ENCODE measurements around the gene RNF182.

Gene RNF182

DNA sequence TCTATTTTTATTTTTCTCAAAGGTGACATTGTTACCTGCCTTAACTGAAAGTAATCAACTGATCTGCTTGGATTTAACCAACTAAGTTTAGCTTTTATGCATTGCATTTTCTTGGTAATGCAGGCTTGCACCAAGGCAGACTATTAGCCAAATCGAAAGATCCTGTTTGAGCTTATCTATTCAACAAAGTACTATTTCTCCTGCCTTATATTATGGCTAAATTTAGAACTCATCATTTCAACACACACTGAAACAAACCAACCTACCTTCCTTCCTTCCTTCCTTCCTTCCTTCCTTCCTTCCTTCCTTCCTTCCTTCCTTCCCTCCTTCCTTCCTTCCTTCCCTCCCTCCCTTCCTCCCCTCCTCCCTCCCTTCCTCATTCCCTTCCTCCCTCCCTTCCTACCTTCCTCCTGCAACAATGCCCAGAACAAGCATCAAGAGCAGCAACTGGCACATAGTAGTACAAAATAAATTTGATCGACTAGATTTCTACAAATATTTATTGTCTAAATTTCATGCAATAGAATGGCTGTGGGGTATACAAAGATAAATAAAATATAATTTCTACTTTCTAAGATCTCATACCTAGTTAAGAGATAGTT, 17.0 kb upstream of the RNF182 start:
- in situ Hi-C loops (cut with HindIII; ENCODE audit: low pct_unique_long_range_greater_than_20kb, low sequenced_read_pairs) = no loop called here
- no peak for DNase-seq (ENCODE audit: low read depth in 1 of 2, low spot score in 1 of 2)
- TF ChIP-seq JUND (IDR thresholded peaks at IDR 0.05; ENCODE audit: low read depth) = no peak

DNA sequence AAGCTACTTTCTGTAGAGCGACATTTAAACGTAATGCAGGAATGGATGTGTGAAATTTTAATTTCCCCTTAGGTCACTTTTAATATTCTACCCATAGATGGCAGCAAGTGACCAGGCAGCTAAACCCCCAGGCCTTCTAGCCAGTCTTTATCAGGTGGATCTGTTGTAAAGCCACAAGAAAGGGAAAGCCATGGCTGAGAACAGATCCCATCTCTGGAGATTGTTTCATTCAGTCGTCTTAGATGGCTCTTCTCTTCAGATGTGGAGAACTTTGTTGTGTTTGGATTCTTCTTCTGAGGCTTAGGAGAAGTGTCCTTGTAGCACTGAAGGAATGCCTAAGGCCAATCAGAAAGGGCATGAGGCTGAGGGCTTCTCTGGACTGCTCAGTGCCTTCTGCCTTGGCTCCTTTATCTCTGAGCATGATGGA, 15.8 kb upstream of the RNF182 start:
- in situ Hi-C loops (cut with HindIII; ENCODE audit: low pct_unique_long_range_greater_than_20kb, low sequenced_read_pairs) = no loop called here
- TF ChIP-seq JUND (IDR thresholded peaks at IDR 0.05; ENCODE audit: low read depth) = no peak

DNA sequence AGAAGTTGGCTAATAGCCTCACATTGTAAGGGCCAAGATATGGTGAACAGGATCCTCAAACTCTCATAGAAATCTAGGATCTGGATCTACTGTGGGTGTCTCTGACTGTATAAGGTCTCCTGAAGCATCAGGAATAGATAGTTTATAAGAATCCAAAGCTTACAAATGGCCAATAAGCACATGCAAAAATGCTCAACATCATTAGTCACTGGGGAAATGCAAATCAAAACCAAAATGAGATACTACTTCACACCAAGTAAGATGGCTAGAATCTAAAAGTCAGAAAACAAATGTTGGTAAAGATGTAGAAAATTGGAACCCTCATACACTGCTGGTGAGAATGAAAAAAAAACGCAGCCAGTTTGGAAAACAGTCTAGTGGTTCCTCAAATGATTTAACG, 14.3 kb upstream of the RNF182 start:
- in situ Hi-C loops (cut with HindIII; ENCODE audit: low pct_unique_long_range_greater_than_20kb, low sequenced_read_pairs) = no loop called here
- no peak for TF ChIP-seq JUND (IDR thresholded peaks at IDR 0.05; ENCODE audit: low read depth)
- no peak for DNase-seq (ENCODE audit: low read depth in 1 of 2, low spot score in 1 of 2)

More for the DNA sequence above, 15.8 kb upstream of the RNF182 start:
- DNase-seq (ENCODE audit: low read depth in 1 of 2, low spot score in 1 of 2) = peak; percentile 70 to 75

DNA sequence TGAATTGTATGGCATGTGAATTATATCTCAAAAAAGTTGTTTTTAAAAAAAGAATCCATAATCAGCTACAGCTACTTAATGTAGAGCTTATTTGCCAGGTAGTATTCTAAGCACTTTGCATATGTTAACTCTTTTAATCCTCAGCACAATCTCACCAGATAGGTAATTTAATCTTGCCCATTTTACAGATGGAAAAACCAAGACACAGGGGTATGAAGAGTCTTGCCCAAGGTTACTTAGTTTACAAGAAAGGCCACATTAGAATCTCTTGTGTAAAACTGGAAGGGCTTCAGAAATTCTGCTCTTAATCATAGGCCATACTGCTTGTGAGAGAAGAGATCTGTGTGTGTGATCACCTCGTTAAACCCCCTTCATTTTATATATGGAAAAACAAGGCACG, 13.4 kb upstream of the RNF182 start:
- in situ Hi-C loops (cut with HindIII; ENCODE audit: low pct_unique_long_range_greater_than_20kb, low sequenced_read_pairs) = no loop called here
- no peak for TF ChIP-seq JUND (IDR thresholded peaks at IDR 0.05; ENCODE audit: low read depth)
- no peak for DNase-seq (ENCODE audit: low read depth in 1 of 2, low spot score in 1 of 2)

DNA sequence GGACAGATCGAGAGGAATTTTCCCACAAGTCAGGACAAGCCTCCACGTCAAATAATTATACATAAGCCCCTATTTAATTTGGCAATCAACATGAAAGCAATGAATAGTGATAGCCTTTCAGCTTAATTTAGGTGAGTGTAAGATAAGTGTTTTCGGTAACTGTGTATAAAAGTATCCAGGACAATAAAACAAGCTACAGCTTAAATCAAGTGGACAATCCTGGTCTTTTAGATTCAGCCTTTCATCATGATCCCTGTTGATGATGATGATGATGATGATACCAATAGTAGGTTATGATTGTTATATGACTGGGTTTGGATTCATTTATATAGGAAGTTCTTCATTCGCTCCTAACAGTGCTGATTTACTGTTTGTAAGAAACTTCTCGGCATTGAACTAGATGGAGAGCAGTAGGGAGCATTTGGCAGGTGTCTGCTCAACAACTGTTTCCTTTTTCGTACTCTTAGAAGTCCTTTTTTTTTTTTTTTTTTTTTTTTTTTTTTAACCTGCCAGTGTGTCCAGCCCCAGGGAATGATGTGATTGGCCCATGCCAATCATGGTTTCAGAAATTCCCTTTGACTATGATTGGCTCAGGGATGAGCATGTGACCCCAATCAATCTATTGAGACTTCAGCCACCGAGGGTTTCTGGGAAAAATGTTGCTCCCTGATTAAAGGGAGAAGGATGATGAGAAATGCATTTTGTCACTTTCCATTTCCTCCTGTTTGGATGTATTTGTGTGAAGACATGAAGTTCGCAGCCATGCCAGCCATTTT, 11.3 kb upstream of the RNF182 start:
- DNase-seq (ENCODE audit: low read depth in 1 of 2, low spot score in 1 of 2) = no peak
- no peak for TF ChIP-seq JUND (IDR thresholded peaks at IDR 0.05; ENCODE audit: low read depth)
- in situ Hi-C loops (cut with HindIII; ENCODE audit: low pct_unique_long_range_greater_than_20kb, low sequenced_read_pairs) = no loop called here

DNA sequence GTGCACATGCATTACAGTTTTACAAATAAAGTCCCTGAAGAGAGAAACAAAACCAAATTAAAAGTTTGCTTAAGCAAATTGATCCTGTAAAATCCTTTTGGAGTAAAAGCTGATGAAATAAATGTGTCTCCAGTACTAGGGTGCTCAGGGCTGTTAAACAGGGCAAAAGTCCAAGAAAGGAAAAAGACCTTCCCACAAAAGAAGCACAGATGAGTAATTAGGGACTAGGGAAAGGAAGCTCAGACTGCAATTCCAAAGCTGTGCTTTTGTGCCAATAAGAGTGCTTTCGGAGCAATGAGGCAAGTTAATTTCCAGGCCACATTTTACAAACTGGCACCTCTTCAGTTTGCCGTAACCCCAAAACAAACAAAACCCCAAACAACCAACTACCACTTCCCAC, 10.4 kb upstream of the RNF182 start:
- no peak for DNase-seq (ENCODE audit: low read depth in 1 of 2, low spot score in 1 of 2)
- TF ChIP-seq JUND (IDR thresholded peaks at IDR 0.05; ENCODE audit: low read depth) = no peak
- in situ Hi-C loops (cut with HindIII; ENCODE audit: low pct_unique_long_range_greater_than_20kb, low sequenced_read_pairs) = no loop called here

DNA sequence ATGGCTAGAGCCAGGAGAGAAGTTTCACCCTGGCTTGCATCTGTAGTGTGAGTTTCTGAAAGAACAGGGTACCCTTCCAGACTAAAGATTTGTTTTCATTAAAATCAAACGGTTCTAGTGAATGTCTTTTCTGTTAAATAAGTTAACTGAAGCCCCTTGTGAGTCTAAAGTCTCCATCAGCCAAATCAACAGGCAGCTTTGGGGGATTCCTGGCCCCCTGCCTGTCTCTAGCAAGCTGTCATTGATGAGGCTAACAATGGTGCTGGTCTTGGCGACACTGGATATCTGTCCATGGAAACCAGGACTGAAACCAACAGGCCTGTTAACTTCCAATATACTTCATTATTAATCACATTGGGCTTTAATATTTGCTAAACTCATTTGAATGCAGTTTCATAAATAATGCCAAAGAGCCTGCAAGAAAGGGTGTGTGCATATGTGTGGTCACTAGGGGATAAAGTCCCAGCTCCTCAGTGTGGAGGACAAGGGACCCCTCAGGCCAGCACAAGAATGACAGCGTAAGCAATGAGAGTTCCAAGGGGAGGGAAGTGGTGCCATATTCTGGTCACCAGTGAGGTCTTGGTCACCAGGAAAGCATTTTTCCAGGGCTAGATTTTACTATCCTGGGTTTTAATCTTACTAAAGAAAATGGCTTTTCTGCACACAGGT, 9.1 kb upstream of the RNF182 start:
- in situ Hi-C loops (cut with HindIII; ENCODE audit: low pct_unique_long_range_greater_than_20kb, low sequenced_read_pairs) = no loop called here
- DNase-seq (ENCODE audit: low read depth in 1 of 2, low spot score in 1 of 2) = no peak
- no peak for TF ChIP-seq JUND (IDR thresholded peaks at IDR 0.05; ENCODE audit: low read depth)

DNA sequence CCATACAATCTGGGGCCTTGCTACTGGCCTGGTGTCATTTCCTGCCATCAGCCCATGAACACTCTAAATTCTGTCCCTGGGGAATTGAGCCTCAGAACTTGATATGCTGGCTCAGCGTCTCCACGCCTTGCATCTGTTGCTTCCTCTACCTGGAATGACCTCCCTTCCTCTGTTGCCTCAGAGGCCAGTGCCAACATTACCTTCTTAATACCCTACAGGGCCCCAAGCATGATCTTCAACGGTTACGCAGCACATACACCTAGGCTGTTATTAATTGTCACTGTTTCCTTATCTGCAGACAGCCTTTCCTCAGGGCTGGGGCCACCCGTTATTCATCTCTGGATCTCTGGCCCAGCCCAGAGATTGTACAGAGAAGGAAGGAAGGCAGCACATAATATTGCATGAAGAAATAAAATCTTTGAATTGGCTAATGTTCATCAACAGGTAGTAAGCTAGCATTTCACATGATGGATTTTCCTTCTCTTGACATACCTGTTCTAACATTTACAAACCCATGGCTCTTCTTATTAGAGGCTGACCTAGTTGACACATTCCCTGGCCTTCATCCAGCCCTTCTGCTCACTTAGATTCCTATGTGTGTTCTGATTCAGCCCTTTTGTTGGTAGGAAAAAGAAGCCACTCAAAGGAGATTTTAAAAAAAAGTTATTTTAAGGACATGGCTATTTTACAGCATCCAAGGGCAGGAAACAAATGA, 8.4 kb upstream of the RNF182 start:
- DNase-seq (ENCODE audit: low read depth in 1 of 2, low spot score in 1 of 2) = no peak
- no peak for TF ChIP-seq JUND (IDR thresholded peaks at IDR 0.05; ENCODE audit: low read depth)
- in situ Hi-C loops (cut with HindIII; ENCODE audit: low pct_unique_long_range_greater_than_20kb, low sequenced_read_pairs) = no loop called here

DNA sequence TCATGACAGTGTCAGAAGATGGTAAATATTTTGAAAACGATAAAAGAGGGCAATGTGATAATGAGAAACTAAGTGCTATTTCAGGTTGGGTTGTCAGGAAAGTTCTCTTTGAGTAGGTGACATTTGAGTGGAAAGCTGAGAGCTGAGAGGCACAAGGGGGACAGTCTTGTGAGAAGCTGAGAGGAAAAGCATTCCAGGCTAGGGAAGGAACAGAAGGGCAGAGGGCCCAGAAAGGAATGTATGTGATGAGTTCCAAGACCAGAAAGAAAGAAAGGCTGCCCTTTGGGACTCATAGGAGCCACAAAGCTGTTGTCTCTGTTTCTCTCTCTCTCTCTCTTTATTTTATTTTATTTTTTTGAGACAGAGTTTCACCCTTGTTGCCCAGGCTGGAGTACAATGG, 7.6 kb upstream of the RNF182 start:
- in situ Hi-C loops (cut with HindIII; ENCODE audit: low pct_unique_long_range_greater_than_20kb, low sequenced_read_pairs) = no loop called here
- TF ChIP-seq JUND (IDR thresholded peaks at IDR 0.05; ENCODE audit: low read depth) = no peak
- no peak for DNase-seq (ENCODE audit: low read depth in 1 of 2, low spot score in 1 of 2)

DNA sequence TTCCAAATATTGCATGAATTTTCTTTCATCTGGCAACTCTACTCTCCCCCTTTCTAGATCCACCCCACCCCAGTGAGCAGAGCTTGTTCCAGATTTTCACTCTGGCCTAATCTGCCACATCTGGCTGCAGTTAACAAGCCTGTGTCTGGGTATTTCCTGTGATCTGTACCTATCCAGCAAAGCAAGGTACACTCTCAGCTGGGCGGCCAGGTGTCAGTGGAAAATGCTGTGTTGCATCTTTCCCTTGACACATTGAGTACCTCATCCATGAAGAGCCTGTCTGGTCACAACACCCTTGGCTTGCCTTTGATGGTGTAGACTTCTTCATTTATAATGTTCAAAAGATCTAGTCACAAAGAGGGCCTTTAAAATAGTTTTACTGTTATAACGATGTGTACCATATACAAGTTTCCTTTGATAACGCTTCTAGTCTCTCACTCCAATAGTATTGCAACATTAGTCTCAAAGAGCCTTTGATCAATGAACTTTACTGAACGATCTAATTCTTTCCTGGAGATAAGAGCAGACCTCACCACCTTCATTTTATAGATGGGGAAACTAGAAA, 6.0 kb upstream of the RNF182 start:
- no peak for DNase-seq (ENCODE audit: low read depth in 1 of 2, low spot score in 1 of 2)
- TF ChIP-seq JUND (IDR thresholded peaks at IDR 0.05; ENCODE audit: low read depth) = no peak
- in situ Hi-C loops (cut with HindIII; ENCODE audit: low pct_unique_long_range_greater_than_20kb, low sequenced_read_pairs) = no loop called here

DNA sequence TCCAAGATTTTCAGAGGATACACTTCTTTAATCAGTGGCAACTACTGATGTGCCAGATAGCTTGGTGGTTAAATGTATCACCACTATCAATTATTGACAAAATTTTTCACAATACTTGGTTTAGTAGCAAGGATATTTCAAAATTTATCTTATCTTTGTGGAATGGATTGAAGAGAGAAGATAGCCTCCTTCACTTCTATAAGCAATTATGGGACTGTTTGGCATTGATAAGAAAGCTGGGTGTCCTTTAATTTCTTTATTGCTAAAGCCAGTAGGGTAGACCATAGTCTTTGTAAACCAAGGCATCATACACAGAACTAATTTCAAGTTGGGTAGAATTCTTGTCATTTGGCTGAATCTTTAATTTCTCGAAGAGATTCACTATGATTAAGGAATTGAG, 4.9 kb upstream of the RNF182 start:
- no peak for DNase-seq (ENCODE audit: low read depth in 1 of 2, low spot score in 1 of 2)
- no peak for TF ChIP-seq JUND (IDR thresholded peaks at IDR 0.05; ENCODE audit: low read depth)
- in situ Hi-C loops (cut with HindIII; ENCODE audit: low pct_unique_long_range_greater_than_20kb, low sequenced_read_pairs) = no loop called here

DNA sequence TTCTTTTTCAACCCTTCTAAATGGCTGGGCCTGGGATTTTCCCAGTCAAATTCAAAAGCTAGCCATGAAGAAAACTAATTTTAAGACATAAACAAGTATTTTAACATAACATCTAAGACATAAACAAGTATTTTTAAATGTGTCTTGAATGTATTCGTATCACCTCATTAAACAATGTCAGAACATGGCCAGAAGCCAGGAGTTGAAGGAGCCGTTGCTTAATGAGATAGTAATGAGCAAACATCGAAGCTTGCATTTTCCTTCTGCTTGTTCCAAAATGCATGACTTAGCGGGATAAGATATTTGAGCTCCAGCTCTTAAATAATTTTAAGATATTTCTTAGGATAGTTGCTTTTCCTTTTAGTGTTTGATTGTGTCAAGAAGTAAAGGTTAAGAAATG, 4.2 kb upstream of the RNF182 start:
- in situ Hi-C loops (cut with HindIII; ENCODE audit: low pct_unique_long_range_greater_than_20kb, low sequenced_read_pairs) = no loop called here
- no peak for DNase-seq (ENCODE audit: low read depth in 1 of 2, low spot score in 1 of 2)
- TF ChIP-seq JUND (IDR thresholded peaks at IDR 0.05; ENCODE audit: low read depth) = no peak

Measured in T47D (cell line).